Left lung (tissue), 10 donors: ENCODE data around the gene RYR2. TPM values are rescaled to one million over a fixed set of nuclear protein-coding genes. Genes with fewer than 3 reads are reported as not detected.

ENCODE experiments used
- ATAC-seq: fragments of 200-7000 bp; cut with Tn5 transposase; one replicate; pipeline ENCODE4 v1.9.1; 2020; ENCODE audit warnings: moderate library complexity
- DNase-seq, 4 donors: peaks; one replicate each; pipeline ENCODE4 v3.0.0-alpha.2; 2013 to 2020
- H3K27ac ChIP-seq, 2 donors: fragments of 200-600 bp; sonication (generic) in 1 of 2; one replicate each; pipeline versions ENCODE4 v1.5.0 to v1.8.0; 2020 to 2021
- H3K27me3 ChIP-seq, 2 donors: fragments of 200-600 bp; sonication (generic) in 1 of 2; one replicate each; pipeline versions ENCODE4 v1.5.0 to v1.8.0; 2020 to 2021
- H3K36me3 ChIP-seq, 2 donors: fragments of 200-600 bp; sonication (generic) in 1 of 2; one replicate each; pipeline versions ENCODE4 v1.5.0 to v1.8.0; 2020 to 2021
- H3K4me1 ChIP-seq, 2 donors: fragments of 200-600 bp; one replicate each; pipeline ENCODE4 v1.8.0; 2021
- H3K4me3 ChIP-seq, 2 donors: fragments of 200-600 bp; sonication (generic) in 1 of 2; one replicate each; pipeline versions ENCODE4 v1.5.0 to v1.8.0; 2020 to 2021; ENCODE audit warnings: mild to moderate bottlenecking in 1 of 2
- H3K9me3 ChIP-seq, 2 donors: fragments of 200-600 bp; sonication (generic) in 1 of 2; one replicate each; pipeline versions ENCODE4 v1.5.0 to v1.8.0; 2020 to 2021
- intact Hi-C, 2 donors: fragments of 100-400 bp; cut with DNase I; formaldehyde crosslinking; loops; one replicate each; pipeline versions ENCODE4 v1.11.2 to v1.14.2; 2022
- polyA plus RNA-seq, 6 donors: library from polyadenylated mRNA; unstranded; fragments of 120-200 nt; gene quantifications; one replicate each; pipeline ENCODE4 v1.2.1, GENCODE V29; 2013; ENCODE audit not compliant: insufficient read length in 6 of 6
- total RNA-seq, 2 donors: library from RNA; stranded (reverse); fragmentation: NEBNext Ultra II Directional; extraction: Animal tissue kit (Norgen Biotek cat#: 25700); gene quantifications; one replicate each; pipeline ENCODE4 v1.2.1, GENCODE V29; 2021
- TF ChIP-seq, protein P1 (sequence below), 2 donors: fragments of 200-600 bp; sonication (generic) in 1 of 2; IDR thresholded peaks; one replicate each; pipeline versions ENCODE4 v1.5.0 to v1.8.0; 2021; ENCODE audit warnings: antibody characterized with exemption in 2 of 2
- donor health status: DM: no; HTN: yes; CAD: no.
- donor health status: DM: no; HTN: no; CAD: no.

RYR2 gene
- total and polyA plus RNA-seq, 8 donors = 4.7 to 10.3 (median 7.6) TPM

- intact Hi-C loops = no loop called here
Measured at GRCh38 chr1:237640011-237640671, 598.2 kb downstream of the RYR2 start.

DNA sequence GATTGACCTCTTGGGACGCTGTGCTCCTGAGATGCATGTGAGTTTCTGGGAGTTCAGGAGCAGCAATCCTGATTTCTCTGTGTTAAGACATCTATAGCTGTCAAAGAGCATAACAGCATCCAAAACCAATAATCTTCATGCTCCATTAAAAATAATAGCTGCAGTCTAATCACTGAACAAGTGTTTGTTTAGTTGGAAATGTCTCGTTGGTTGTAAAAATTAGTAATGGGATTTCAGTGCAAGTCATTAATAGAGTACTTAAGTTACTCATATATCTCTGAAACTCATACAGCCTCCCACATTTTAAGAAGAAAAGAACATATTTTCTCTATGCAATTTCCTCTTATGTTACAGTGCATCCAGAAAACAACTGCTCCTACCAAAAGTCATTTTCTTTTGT lies 599.0 kb downstream of the RYR2 start:
- no peak for DNase-seq

More at GRCh38 chr1:237640011-237640671, 598.2 kb downstream of the RYR2 start:
- H3K27me3 ChIP-seq = no peaks in the 10 kb centered on the region
- H3K4me3 ChIP-seq = no peak overlapping the region
- DNase-seq = no peak
- no peaks in the 10 kb centered on the region for H3K36me3 ChIP-seq
- no peaks in the 10 kb centered on the region for H3K4me1 ChIP-seq
- H3K9me3 ChIP-seq = no peaks in the 10 kb centered on the region
- H3K27ac ChIP-seq = no peak overlapping the region
- TF ChIP-seq, protein P1, sequence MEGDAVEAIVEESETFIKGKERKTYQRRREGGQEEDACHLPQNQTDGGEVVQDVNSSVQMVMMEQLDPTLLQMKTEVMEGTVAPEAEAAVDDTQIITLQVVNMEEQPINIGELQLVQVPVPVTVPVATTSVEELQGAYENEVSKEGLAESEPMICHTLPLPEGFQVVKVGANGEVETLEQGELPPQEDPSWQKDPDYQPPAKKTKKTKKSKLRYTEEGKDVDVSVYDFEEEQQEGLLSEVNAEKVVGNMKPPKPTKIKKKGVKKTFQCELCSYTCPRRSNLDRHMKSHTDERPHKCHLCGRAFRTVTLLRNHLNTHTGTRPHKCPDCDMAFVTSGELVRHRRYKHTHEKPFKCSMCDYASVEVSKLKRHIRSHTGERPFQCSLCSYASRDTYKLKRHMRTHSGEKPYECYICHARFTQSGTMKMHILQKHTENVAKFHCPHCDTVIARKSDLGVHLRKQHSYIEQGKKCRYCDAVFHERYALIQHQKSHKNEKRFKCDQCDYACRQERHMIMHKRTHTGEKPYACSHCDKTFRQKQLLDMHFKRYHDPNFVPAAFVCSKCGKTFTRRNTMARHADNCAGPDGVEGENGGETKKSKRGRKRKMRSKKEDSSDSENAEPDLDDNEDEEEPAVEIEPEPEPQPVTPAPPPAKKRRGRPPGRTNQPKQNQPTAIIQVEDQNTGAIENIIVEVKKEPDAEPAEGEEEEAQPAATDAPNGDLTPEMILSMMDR (IDR thresholded peaks at IDR 0.05) = no peak
- no peak for ATAC-seq

DNA sequence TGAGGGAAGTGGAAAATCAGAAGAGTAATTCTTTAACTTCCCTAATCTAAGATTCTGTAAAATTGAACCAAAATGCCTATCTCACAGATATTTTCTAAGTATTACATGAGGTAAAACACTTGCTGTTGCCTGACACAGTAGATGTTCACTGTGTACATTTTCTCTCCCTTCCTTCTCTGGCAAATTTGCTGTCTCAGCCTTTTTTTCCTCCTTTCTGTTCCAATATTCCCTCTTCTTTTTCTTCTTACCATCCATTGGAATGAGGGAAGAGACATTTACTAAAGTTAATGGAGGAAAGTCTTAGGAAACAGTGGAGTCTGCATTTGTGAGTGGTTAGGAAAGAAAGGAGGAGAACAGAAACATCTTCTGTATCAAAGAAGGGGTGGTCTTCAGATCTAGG lies 608.8 kb downstream of the RYR2 start:
- no peaks in the 10 kb centered on the region for H3K27me3 ChIP-seq
- no peak overlapping the region for H3K27ac ChIP-seq
- DNase-seq (no peak), ATAC-seq (no peak)
- intact Hi-C loops = no loop called here
- no peaks in the 10 kb centered on the region for H3K36me3 ChIP-seq
- no peak overlapping the region for H3K4me3 ChIP-seq
- H3K9me3 ChIP-seq = no peaks in the 10 kb centered on the region
- H3K4me1 ChIP-seq = no peaks in the 10 kb centered on the region
- TF ChIP-seq, protein P1 (IDR thresholded peaks at IDR 0.05) = no peak

More for the DNA sequence above, 599.0 kb downstream of the RYR2 start:
- Histone ChIP-seq H3K27ac (no peak overlapping the region), H3K27me3 (no peaks in the 10 kb centered on the region), H3K4me3 (no peak overlapping the region), H3K9me3 (no peaks in the 10 kb centered on the region), H3K4me1 (no peaks in the 10 kb centered on the region), H3K36me3 (no peaks in the 10 kb centered on the region)
- ATAC-seq = no peak
- TF ChIP-seq, protein P1 (IDR thresholded peaks at IDR 0.05) = no peak
- intact Hi-C loops = no loop called here

GRCh38 chr1:237655778-237656177 lies 613.8 kb downstream of the RYR2 start:
- no peaks in the 10 kb centered on the region for H3K27me3 ChIP-seq
- ATAC-seq = no peak

DNA sequence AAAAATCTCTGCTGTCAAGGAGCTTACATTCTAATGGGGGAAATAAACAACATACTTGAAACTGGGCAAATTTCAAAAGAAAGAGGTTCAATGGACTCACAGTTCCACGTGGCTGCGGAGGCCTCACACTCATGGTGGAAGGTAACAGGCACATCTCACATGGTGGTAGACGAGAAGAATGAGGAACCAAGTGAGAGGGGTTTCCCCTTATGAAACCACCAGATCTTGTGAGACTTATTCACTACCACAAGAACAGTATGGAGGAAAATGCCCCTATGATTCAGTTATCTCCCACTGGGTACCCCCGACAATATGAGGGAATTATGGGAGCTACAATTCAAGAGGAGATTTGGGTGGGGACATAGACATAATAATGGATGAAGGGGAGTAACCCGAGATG lies 622.4 kb downstream of the RYR2 start:
- H3K27ac ChIP-seq = no peak overlapping the region
- ATAC-seq (no peak), DNase-seq (no peak)
- no peaks in the 10 kb centered on the region for H3K9me3 ChIP-seq
- no peak overlapping the region for H3K4me3 ChIP-seq
- H3K36me3 ChIP-seq = no peaks in the 10 kb centered on the region
- no peaks in the 10 kb centered on the region for H3K4me1 ChIP-seq
- H3K27me3 ChIP-seq = no peaks in the 10 kb centered on the region
- TF ChIP-seq, protein P1 (IDR thresholded peaks at IDR 0.05) = no peak
- intact Hi-C loops = no loop called here

More at GRCh38 chr1:237655778-237656177, 613.8 kb downstream of the RYR2 start:
- H3K9me3 ChIP-seq = no peaks in the 10 kb centered on the region
- TF ChIP-seq, protein P1 (IDR thresholded peaks at IDR 0.05) = no peak
- no peak overlapping the region for H3K27ac ChIP-seq
- intact Hi-C loops = no loop called here
- DNase-seq = no peak
- no peaks in the 10 kb centered on the region for H3K4me1 ChIP-seq
- H3K36me3 ChIP-seq = no peaks in the 10 kb centered on the region
- H3K4me3 ChIP-seq = no peak overlapping the region
